ENCODE data around the gene OR2AT4.
"Not testable (repeated sequence)": the region's sequence is repeated elsewhere in the genome, so short reads cannot be mapped to it uniquely, and the experiment has no call there.

Gene OR2AT4

DNA sequence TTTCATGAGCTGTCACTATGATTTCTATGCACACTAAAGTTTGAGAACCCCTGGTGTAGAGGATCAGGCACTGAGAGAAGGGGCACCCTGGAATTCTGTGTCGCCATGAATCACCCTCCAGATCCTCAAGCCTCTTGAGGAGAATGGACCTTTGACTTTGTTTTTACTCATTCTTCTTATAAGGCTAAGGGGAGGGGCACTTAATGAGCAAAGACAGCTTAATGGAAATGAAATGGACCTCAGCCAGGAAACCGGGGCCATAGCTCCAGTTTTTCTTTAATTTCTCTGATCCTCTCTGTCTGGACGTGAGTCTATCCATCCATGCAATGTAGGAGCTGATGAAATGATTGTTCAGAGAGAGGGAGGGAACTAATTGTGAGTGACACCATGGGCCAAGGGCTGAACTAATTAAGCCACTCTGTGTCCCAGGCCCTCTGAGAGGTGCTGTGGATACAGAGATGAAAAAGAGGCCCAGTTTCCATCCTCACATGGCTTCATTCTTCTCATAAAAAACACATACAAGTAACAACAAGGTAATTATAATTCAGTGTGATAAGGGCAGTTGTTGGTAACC is 32.8 kb downstream of the OR2AT4 start:
- no peak for TF ChIP-seq CTCF (IDR thresholded peaks at IDR 0.05; ENCODE audit: low read depth, low read length)
- no peak for DNase-seq (ENCODE audit: extremely low read depth, low read depth)

GRCh38 chr11:75059299-75059698 is 37.4 kb downstream of the OR2AT4 start:
- no peak for DNase-seq (ENCODE audit: extremely low read depth, low read depth)
- TF ChIP-seq CTCF (IDR thresholded peaks at IDR 0.05; ENCODE audit: low read depth, low read length) = no peak

DNA sequence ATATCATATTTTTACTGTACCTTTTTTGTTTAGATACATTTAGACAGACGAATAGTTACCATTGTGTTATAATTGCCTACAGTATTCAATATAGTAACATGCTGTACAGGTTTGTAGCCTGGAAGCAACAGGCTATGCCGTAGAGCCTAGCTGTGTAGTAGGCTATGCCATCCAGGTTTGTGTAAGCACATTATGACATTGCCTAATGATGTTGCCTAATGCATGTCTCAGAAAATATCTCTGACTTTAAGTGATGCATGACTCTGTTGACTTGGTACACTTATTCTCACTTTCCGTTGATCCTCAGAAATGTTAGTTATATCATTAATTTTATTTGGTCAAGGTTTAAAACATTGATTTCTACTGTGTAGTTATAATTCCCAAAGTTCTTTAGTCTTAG is 39.9 kb downstream of the OR2AT4 start:
- DNase-seq (ENCODE audit: extremely low read depth, low read depth) = no peak
- no peak for TF ChIP-seq CTCF (IDR thresholded peaks at IDR 0.05; ENCODE audit: low read depth, low read length)

- no peak for TF ChIP-seq CTCF (IDR thresholded peaks at IDR 0.05; ENCODE audit: low read depth, low read length)
- DNase-seq (ENCODE audit: extremely low read depth, low read depth) = no peak
These were observed 41.2 kb downstream of the OR2AT4 start for GRCh38 chr11:75055511-75055910.

DNA sequence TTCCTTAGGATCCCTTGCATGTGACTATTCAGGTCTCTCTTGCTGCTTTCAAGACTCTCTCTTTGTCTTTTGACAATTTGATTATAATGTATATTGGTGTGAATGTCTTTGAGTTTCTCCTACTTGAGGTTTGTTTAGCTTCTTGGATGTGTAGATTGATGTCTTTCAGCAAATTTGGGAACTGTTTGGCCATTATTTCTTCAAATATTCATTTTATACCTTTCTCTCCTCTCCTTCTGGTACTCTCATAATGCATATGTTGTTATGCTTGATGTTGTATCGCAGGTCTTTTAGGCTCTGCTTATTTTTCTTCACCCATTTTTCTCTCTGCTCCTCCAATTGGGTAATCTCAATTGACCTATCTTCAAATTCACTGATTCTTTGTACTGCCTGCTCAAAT is 44.2 kb downstream of the OR2AT4 start:
- no peak for TF ChIP-seq CTCF (IDR thresholded peaks at IDR 0.05; ENCODE audit: low read depth, low read length)
- no peak for DNase-seq (ENCODE audit: extremely low read depth, low read depth)

- no peak for TF ChIP-seq CTCF (IDR thresholded peaks at IDR 0.05; ENCODE audit: low read depth, low read length)
- DNase-seq (ENCODE audit: extremely low read depth, low read depth) = no peak
These were observed 45.6 kb downstream of the OR2AT4 start for GRCh38 chr11:75051043-75051442.

DNA sequence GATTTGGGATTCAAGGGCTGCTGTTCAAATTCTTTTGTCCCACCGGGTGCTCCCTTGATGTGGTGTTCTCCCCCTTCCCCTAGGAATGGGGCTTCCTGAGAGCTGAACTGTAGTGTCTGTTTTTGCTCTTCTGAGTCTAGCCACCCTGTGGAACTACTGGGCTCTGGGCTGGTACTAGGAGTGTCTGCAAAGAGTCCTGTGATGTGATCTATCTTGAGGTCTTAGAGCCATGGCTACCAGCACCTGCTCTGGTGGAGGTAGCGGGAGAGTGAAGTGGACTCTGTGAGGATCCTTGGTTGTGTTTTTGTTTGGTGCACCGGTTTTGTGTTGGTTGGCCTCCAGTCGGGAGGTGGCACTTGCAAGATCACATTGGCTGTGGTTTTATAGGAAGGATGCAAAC is 46.2 kb downstream of the OR2AT4 start:
- no peak for DNase-seq (ENCODE audit: extremely low read depth, low read depth)
- TF ChIP-seq CTCF (IDR thresholded peaks at IDR 0.05; ENCODE audit: low read depth, low read length) = no peak

DNA sequence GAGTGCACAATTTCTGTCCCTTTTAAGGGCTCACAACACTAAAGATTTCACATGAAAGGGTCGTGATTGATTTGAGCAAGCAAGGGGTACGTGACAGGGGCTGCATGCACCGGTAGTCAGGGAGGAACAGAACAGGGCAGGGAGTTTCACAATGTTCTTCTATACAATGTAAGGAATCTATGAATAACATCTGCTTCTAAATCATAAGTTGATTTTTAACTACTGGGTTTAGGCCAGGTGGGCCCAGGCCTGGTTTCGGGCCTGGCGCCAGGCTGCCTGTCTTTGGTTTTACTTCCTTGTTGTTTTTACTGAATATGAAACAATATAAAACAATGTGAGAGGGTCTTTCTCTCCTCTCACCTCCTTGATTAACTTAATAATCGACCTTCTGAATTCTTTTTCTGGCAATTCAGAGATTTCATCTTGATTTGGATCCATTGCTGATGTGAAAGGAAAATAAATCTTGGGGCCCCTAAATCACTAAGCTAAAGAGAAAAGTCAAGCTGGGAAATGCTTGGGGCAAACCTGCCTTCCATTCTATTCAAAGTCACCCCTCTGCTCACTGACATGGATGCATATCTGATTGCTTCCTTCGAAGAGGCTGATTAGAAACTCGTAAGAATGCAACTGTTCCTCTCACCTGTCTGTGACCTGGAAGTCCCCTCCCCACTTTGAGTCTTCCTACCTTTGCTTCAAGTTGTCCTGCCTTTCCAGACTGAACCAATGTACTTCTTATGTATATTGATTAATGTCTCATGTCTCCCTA is 47.0 kb downstream of the OR2AT4 start:
- DNase-seq (ENCODE audit: extremely low read depth, low read depth) = not testable (repeated sequence)
